ENCODE data around the gene CD81.

DNA sequence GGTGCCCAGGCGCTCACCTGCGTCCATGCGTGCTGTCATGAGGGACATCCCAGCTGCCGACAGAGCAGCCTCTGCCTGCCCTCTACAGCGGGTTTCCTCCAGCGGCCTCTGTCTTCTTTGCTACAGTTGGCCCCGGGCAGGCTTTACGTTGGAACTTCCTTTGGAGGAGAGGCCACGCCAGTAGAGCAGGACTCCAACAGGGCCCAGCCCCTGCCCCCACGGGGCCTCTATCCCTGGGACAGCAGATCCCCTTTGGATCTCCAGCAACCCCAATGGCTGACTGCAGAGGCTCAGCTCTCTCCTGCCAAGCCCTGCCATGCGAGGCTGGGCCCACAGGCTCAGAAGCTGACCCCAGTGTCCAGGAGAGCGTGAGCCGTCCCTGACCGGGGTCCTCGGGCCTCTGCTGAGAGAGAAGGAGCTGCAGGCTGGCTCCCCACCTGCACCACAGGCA is 55.1 kb downstream of the CD81 start:
- TF ChIP-seq CEBPB (IDR thresholded peaks at IDR 0.05), result no peak
- no peak for TF ChIP-seq TEAD4 (IDR thresholded peaks at IDR 0.05)
- TF ChIP-seq RAD21 (IDR thresholded peaks at IDR 0.05; ENCODE audit: low read depth), result no peak
- TF ChIP-seq EP300 (IDR thresholded peaks at IDR 0.05; ENCODE audit: borderline replicate concordance), result no peak
- TF ChIP-seq ZBTB7A (IDR thresholded peaks at IDR 0.05; ENCODE audit: low read depth), result no peak
- TF ChIP-seq, protein P1, sequence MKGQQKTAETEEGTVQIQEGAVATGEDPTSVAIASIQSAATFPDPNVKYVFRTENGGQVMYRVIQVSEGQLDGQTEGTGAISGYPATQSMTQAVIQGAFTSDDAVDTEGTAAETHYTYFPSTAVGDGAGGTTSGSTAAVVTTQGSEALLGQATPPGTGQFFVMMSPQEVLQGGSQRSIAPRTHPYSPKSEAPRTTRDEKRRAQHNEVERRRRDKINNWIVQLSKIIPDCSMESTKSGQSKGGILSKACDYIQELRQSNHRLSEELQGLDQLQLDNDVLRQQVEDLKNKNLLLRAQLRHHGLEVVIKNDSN (IDR thresholded peaks at IDR 0.05), result no peak
- TF ChIP-seq, protein P2, sequence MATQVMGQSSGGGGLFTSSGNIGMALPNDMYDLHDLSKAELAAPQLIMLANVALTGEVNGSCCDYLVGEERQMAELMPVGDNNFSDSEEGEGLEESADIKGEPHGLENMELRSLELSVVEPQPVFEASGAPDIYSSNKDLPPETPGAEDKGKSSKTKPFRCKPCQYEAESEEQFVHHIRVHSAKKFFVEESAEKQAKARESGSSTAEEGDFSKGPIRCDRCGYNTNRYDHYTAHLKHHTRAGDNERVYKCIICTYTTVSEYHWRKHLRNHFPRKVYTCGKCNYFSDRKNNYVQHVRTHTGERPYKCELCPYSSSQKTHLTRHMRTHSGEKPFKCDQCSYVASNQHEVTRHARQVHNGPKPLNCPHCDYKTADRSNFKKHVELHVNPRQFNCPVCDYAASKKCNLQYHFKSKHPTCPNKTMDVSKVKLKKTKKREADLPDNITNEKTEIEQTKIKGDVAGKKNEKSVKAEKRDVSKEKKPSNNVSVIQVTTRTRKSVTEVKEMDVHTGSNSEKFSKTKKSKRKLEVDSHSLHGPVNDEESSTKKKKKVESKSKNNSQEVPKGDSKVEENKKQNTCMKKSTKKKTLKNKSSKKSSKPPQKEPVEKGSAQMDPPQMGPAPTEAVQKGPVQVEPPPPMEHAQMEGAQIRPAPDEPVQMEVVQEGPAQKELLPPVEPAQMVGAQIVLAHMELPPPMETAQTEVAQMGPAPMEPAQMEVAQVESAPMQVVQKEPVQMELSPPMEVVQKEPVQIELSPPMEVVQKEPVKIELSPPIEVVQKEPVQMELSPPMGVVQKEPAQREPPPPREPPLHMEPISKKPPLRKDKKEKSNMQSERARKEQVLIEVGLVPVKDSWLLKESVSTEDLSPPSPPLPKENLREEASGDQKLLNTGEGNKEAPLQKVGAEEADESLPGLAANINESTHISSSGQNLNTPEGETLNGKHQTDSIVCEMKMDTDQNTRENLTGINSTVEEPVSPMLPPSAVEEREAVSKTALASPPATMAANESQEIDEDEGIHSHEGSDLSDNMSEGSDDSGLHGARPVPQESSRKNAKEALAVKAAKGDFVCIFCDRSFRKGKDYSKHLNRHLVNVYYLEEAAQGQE (IDR thresholded peaks at IDR 0.05; ENCODE audit: low read depth), result no peak
- no peak for TF ChIP-seq YY1 (IDR thresholded peaks at IDR 0.05; ENCODE audit: low read depth)
- TF ChIP-seq CREB1 (IDR thresholded peaks at IDR 0.05; ENCODE audit: low read depth), result no peak

Data from Ishikawa (cell line).